Osteocyte (in vitro differentiated cells): ENCODE results near the gene SLC7A14. TPM values are rescaled to one million over a fixed set of nuclear protein-coding genes. Genes with fewer than 3 reads are reported as not detected.

Experiments
- DNase-seq: peaks from one replicate; pipeline ENCODE4 v3.0.0; 2021; ENCODE audit warnings: mixed read lengths; ENCODE audit not compliant: unreplicated experiment; ENCODE audit errors: extremely low spot score
- H3K27ac Mint-ChIP-seq: one replicate; pipeline ENCODE4 v1.8.0; 2021; ENCODE audit warnings: mild to moderate bottlenecking, mixed read lengths; ENCODE audit not compliant: unreplicated experiment
- H3K27me3 Mint-ChIP-seq: one replicate; pipeline ENCODE4 v1.8.0; 2021; ENCODE audit warnings: mixed read lengths; ENCODE audit not compliant: unreplicated experiment
- H3K36me3 Mint-ChIP-seq: one replicate; pipeline ENCODE4 v1.8.0; 2021; ENCODE audit warnings: mixed read lengths; ENCODE audit not compliant: unreplicated experiment
- H3K4me1 Mint-ChIP-seq: one replicate; pipeline ENCODE4 v1.8.0; 2021; ENCODE audit warnings: mixed read lengths; ENCODE audit not compliant: unreplicated experiment
- H3K4me3 Mint-ChIP-seq: one replicate; pipeline ENCODE4 v1.8.0; 2021; ENCODE audit warnings: mild to moderate bottlenecking, moderate library complexity, mixed read lengths; ENCODE audit not compliant: unreplicated experiment
- H3K9me3 Mint-ChIP-seq: one replicate; pipeline ENCODE4 v1.8.0; 2021; ENCODE audit warnings: mixed read lengths; ENCODE audit not compliant: unreplicated experiment
- CTCF ChIP-seq: fragments of 200-600 bp; sonication (generic); IDR thresholded peaks from 2 replicates; pipeline ENCODE4 v1.5.0; 2021; ENCODE audit warnings: antibody characterized with exemption, mild to moderate bottlenecking, moderate library complexity
- total RNA-seq: library from RNA; stranded (reverse); gene quantifications from 2 replicates; pipeline ENCODE4 v1.2.1, GENCODE V29; 2021

SLC7A14 gene
- total RNA-seq, 1 donor from 2014 or later = 2.1 TPM

- Mint-ChIP-seq H3K4me3 (no peak overlapping the region), H3K4me1 (peaks cover 32% of the 10 kb centered on the region), H3K9me3 (no peaks in the 10 kb centered on the region), H3K27me3 (no peaks in the 10 kb centered on the region), H3K36me3 (no peaks in the 10 kb centered on the region), H3K27ac (peak overlapping the region; percentile 86)
- no peak for DNase-seq
- TF ChIP-seq CTCF = no peak
Observed at GRCh38 chr3:170565495-170565894, 20.4 kb downstream of the SLC7A14 start.

- no peaks in the 10 kb centered on the region for H3K9me3 Mint-ChIP-seq
- DNase-seq = no peak
- no peak for TF ChIP-seq CTCF
- H3K27ac Mint-ChIP-seq = peak overlapping the region; percentile 86
- H3K36me3 Mint-ChIP-seq = no peaks in the 10 kb centered on the region
- no peak overlapping the region for H3K4me3 Mint-ChIP-seq
- peaks cover 32% of the 10 kb centered on the region for H3K4me1 Mint-ChIP-seq
- H3K27me3 Mint-ChIP-seq = no peaks in the 10 kb centered on the region
Observed at GRCh38 chr3:170564664-170565063, 21.2 kb downstream of the SLC7A14 start.

GRCh38 chr3:170563712-170564423 is 22.0 kb downstream of the SLC7A14 start:
- H3K4me3 Mint-ChIP-seq = peak overlapping the region; percentile 2
- H3K27me3 Mint-ChIP-seq = no peaks in the 10 kb centered on the region
- no peak for TF ChIP-seq CTCF
- H3K36me3 Mint-ChIP-seq = no peaks in the 10 kb centered on the region
- no peaks in the 10 kb centered on the region for H3K9me3 Mint-ChIP-seq
- H3K4me1 Mint-ChIP-seq = peaks cover 32% of the 10 kb centered on the region
- DNase-seq = no peak
- peak overlapping the region; percentile 86 for H3K27ac Mint-ChIP-seq

DNA sequence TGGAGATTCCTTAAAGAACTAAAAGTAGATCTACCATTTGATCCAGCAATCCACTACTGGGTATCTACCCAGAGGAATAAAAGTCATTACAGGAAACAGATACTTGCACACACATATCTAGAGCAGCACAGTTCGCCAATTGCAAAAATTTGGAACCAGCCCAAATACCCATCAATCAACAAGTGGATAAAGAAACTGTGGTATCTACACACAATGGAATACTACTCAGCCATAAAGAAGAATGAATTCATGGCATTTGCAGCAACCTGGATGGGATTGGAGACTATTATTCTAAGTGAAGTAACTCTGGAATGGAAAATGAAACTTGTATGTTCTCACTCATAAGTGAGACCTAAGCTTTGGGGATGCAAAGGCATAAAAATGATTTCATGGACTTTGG is 23.8 kb downstream of the SLC7A14 start:
- Mint-ChIP-seq H3K4me1 (peaks cover 34% of the 10 kb centered on the region), H3K36me3 (no peaks in the 10 kb centered on the region), H3K4me3 (no peak overlapping the region), H3K27ac (no peak overlapping the region), H3K27me3 (no peaks in the 10 kb centered on the region), H3K9me3 (no peaks in the 10 kb centered on the region)
- no peak for DNase-seq
- TF ChIP-seq CTCF = no peak

DNA sequence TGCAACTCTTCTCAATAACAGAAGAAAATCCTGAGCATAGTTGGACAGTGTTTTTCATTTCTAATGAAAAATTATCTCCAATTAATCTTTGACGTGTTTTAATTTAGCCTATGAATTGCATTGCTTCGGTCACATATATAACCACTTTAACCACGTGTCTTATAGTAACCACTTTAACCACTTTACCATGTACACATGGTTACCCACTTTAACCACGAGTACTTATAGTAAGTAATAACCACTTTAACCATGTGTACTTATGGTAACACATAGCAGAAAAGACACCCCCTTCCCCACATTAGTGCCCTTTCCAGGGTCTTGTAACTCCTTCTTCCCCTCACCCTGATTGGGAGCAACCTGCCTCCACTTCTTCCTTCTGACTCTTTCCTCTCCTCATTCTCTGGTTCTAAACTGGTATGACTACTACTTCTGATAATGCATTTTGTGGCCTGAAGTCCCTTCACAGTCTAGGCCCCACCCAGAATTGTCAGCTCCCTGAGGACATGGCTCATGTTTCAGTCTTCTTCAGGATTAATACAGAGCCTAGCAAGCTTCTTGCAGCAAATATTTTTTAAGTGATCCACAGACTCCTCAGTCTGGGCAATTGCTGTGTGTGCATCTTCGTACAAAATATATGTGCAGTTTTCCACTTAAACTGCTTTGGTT is 25.0 kb downstream of the SLC7A14 start:
- no peak for TF ChIP-seq CTCF
- H3K27me3 Mint-ChIP-seq = no peaks in the 10 kb centered on the region

More for the DNA sequence above, 25.0 kb downstream of the SLC7A14 start:
- no peaks in the 10 kb centered on the region for H3K36me3 Mint-ChIP-seq
- no peak for DNase-seq
- no peak overlapping the region for H3K27ac Mint-ChIP-seq
- no peak overlapping the region for H3K4me3 Mint-ChIP-seq
- H3K9me3 Mint-ChIP-seq = no peaks in the 10 kb centered on the region
- peaks cover 25% of the 10 kb centered on the region for H3K4me1 Mint-ChIP-seq
